ENCODE results near the gene APOBEC4.

GRCh38 chr1:183655562-183656075 is 2.5 kb upstream of the APOBEC4 start:
- TF ChIP-seq CTCF (IDR thresholded peaks at IDR 0.05; ENCODE audit: poor library complexity, severe bottlenecking) (peak; percentile 89), REST (IDR thresholded peaks at IDR 0.05; ENCODE audit: borderline replicate concordance) (no peak), RAD21 (conservative IDR thresholded peaks at IDR 0.05) (peak; percentile 87)

Measured in neural cell (in vitro differentiated cells).